Upper lobe of left lung (tissue), 6 donors: ENCODE results near the gene SAPCD2. TPM values are rescaled to one million over a fixed set of nuclear protein-coding genes. Genes with fewer than 3 reads are reported as not detected.
A peak's percentile ranks its signal among the peaks of the same experiment; 100 is the strongest.

Source experiments
- ATAC-seq, 2 donors: fragments of 200-7000 bp; cut with Tn5 transposase; one replicate each; pipeline ENCODE4 v1.9.1; 2022; ENCODE audit warnings: mild to moderate bottlenecking in 2 of 2, moderate library complexity in 2 of 2; ENCODE audit not compliant: low FRiP score in 2 of 2
- DNase-seq, 2 donors: peaks; one replicate each; pipeline ENCODE4 v3.0.0-alpha.2; 2019 to 2020
- H3K27ac ChIP-seq, 4 donors: fragments of 200-600 bp; sonication (generic); one replicate each; pipeline ENCODE4 v1.5.1; 2016 to 2019
- H3K27me3 ChIP-seq, 4 donors: fragments of 200-600 bp; sonication (generic); one replicate each; pipeline ENCODE4 v1.5.1; 2017 to 2019
- H3K36me3 ChIP-seq, 4 donors: fragments of 200-600 bp; sonication (generic); one replicate each; pipeline ENCODE4 v1.5.1; 2016 to 2019
- H3K4me1 ChIP-seq, 4 donors: fragments of 200-600 bp; sonication (generic); one replicate each; pipeline ENCODE4 v1.5.1; 2018 to 2019
- H3K4me3 ChIP-seq, 4 donors: fragments of 200-600 bp; sonication (generic); one replicate each; pipeline ENCODE4 v1.5.1; 2017 to 2019; ENCODE audit warnings: mild to moderate bottlenecking in 2 of 4, moderate library complexity in 1 of 4
- H3K9me3 ChIP-seq, 4 donors: fragments of 200-600 bp; sonication (generic); one replicate each; pipeline ENCODE4 v1.5.1; 2018 to 2019
- EP300 ChIP-seq, 4 donors: sonication (generic); formaldehyde crosslinking; IDR thresholded peaks; one replicate each; pipeline ENCODE4 v1.5.1; 2017; ENCODE audit warnings: antibody characterized with exemption in 4 of 4, control low read depth in 2 of 4
- POLR2A ChIP-seq, 4 donors: fragments of 450-650 bp; IDR thresholded peaks; one replicate each; pipeline ENCODE4 v1.5.1; 2016 to 2017; ENCODE audit warnings: antibody characterized with exemption in 4 of 4, mild to moderate bottlenecking in 2 of 4
- POLR2AphosphoS5 ChIP-seq, 2 donors: sonication (generic); formaldehyde crosslinking; IDR thresholded peaks; one replicate each; pipeline ENCODE4 v1.5.1; 2017; ENCODE audit warnings: antibody characterized with exemption in 2 of 2
- WGBS, 2 donors: methylation state at CpG; one replicate each; pipeline ENCODE4 v1.1.5; 2017 to 2018; 5-methylcytosine and 5-hydroxymethylcytosine counted together
- total RNA-seq, 6 donors: library from RNA; depleted of rRNA in 4 of 6; stranded (reverse); fragments of >200 nt in 4 of 6; gene quantifications; one replicate each; pipeline versions ENCODE4 v1.1.0 to v1.2.1, GENCODE V29; 2016 to 2021
- TF ChIP-seq, protein P1 (sequence below), 6 experiments: fragments of 450-650 bp in 4 of 6; fragments of 200-600 bp in 2 of 6; sonication (generic) in 2 of 6; IDR thresholded peaks; one replicate each; pipeline ENCODE4 v1.5.1; 2016 to 2019; ENCODE audit warnings: antibody characterized with exemption in 6 of 6
- donor health status: DM: no; HTN: no; CAD: no; lungs with moderate emphysema.
- donor health status: DM: no; HTN: yes; CAD: no; lungs with severe emphysema.

The SAPCD2 gene
- total RNA-seq, 6 donors from 2014 or later = 0.69 to 6.8 (median 1.4) TPM

DNA sequence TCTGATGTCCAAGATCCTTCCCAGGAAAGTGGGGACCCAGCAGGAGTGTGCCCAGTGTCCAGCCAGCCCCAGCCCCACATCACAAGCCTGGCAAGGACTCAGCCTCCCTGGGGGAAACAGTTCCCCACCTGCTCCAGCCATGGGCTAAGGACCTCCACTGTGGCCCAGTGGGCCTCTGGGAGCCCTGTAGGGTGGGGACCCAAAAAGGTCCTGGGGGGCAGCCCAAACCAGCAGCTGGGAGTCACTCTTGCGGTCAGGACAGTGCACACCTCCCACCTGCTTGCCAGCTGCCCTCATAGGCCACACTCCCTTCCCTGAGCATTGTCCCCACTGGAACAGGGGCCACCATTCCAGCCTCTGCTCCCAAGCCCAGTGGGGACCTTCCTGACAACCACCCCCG, 44.0 kb downstream of the SAPCD2 start:
- H3K36me3 ChIP-seq = no peaks in the 10 kb centered on the region
- H3K4me3 ChIP-seq = no peak overlapping the region
- H3K27me3 ChIP-seq = no peaks in the 10 kb centered on the region
- WGBS, 2 donors = 94% methylated on average over 2 of the region's 2 CpGs; no CpG with 5 or more reads in 1 of the 2 donors
- TF ChIP-seq POLR2AphosphoS5 (IDR thresholded peaks at IDR 0.05) = no peak
- no peak for TF ChIP-seq POLR2A (IDR thresholded peaks at IDR 0.05)
- no peak for TF ChIP-seq EP300 (IDR thresholded peaks at IDR 0.05)
- TF ChIP-seq, protein P1, sequence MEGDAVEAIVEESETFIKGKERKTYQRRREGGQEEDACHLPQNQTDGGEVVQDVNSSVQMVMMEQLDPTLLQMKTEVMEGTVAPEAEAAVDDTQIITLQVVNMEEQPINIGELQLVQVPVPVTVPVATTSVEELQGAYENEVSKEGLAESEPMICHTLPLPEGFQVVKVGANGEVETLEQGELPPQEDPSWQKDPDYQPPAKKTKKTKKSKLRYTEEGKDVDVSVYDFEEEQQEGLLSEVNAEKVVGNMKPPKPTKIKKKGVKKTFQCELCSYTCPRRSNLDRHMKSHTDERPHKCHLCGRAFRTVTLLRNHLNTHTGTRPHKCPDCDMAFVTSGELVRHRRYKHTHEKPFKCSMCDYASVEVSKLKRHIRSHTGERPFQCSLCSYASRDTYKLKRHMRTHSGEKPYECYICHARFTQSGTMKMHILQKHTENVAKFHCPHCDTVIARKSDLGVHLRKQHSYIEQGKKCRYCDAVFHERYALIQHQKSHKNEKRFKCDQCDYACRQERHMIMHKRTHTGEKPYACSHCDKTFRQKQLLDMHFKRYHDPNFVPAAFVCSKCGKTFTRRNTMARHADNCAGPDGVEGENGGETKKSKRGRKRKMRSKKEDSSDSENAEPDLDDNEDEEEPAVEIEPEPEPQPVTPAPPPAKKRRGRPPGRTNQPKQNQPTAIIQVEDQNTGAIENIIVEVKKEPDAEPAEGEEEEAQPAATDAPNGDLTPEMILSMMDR (IDR thresholded peaks at IDR 0.05) = no peak
- peak overlapping the region in 1 of 4 donors; percentile 27 for H3K27ac ChIP-seq
- ATAC-seq (no peak), DNase-seq (peak in 1 of 2 donors; percentile 36)
- peaks cover 30 to 50% (median 37%) of the 10 kb centered on the region in 4 donors for H3K4me1 ChIP-seq
- no peaks in the 10 kb centered on the region for H3K9me3 ChIP-seq

DNA sequence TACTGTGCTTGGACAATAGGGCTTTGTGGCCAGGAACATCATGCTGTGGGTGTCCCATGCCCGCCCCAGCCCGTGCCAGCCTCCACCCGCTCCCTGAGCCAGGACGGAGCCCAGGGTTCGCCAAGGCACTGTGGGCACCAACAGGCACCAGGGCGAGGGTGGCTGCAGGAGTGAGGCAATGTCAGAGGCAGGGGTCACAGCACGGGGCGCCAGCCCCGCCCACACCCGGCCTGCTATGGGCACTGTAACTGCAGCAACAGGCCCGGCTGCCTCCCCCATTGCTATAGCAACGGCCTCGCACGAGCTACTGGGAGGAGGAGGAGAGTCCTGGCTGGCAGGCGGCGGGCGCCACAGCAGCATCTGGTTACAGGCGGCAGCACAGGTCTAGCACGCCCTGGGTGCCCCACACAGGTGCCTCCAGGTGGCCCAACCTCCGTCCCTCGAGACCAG, 44.8 kb downstream of the SAPCD2 start:
- 84% methylated on average over 18 of the region's 21 CpGs; no CpG with 5 or more reads in 1 of the 2 donors for WGBS, 2 donors
- Histone ChIP-seq H3K4me1 (peaks cover 25 to 42% (median 30%) of the 10 kb centered on the region in 4 donors), H3K9me3 (no peaks in the 10 kb centered on the region), H3K36me3 (peaks cover 0 to 7% (median 0%) of the 10 kb centered on the region in 4 donors), H3K4me3 (no peak overlapping the region), H3K27me3 (no peaks in the 10 kb centered on the region), H3K27ac (no peak overlapping the region)
- DNase-seq (peak in 1 of 2 donors; percentile 86), ATAC-seq (no peak)
- TF ChIP-seq, protein P1 (IDR thresholded peaks at IDR 0.05) = no peak
- TF ChIP-seq EP300 (IDR thresholded peaks at IDR 0.05) (no peak), POLR2A (IDR thresholded peaks at IDR 0.05) (no peak), POLR2AphosphoS5 (IDR thresholded peaks at IDR 0.05) (no peak)

DNA sequence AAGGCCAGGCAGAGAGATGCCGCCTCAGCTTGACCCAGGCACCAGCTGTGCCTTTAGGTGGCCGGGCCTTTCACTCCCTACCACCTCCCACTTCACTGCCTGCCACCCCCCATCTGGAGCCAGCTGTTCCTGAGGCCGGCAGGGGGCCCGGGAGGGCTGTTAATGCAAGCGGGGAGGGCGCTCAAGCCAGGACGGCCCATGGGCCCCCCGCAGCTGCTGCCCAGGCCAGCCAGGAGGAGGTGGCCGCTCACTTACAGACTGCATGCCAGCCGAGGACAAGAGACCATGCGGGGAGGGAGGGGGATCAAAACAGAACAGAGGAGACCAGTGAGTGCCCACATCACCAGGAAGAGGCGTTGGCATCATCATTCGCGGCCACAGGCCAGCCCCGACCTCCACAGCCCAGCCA, 46.8 kb downstream of the SAPCD2 start:
- Histone ChIP-seq H3K9me3 (no peaks in the 10 kb centered on the region), H3K27ac (no peak overlapping the region), H3K36me3 (peaks cover 0 to 8% (median 1%) of the 10 kb centered on the region in 4 donors), H3K4me3 (no peak overlapping the region), H3K4me1 (peaks cover 9 to 22% (median 14%) of the 10 kb centered on the region in 4 donors), H3K27me3 (no peaks in the 10 kb centered on the region)
- 79 to 88% methylated on average over 6 to 14 of the region's 15 CpGs for WGBS, 2 donors
- DNase-seq (peak in 1 of 2 donors; percentile 66), ATAC-seq (no peak)
- TF ChIP-seq POLR2AphosphoS5 (IDR thresholded peaks at IDR 0.05) = no peak

DNA sequence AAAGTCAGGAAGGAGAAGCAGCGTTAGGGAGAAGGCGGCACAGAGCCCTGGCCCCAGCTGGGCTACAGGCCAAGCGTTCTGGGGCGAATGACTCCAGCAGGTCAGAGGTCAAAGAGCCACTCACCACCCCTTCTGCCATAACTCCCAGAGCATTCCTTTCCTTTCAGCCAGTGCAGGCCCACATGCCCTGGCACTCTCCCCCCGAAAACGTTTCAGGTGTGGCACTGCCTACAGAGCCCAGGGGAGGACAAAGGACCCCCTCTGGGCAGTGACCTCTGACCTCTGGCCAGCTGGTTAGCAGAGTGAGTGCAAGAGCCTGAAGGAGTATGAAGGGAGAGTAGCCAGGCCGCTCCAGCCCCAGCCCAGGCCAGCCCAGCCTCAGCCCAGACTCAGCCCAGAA, 47.2 kb downstream of the SAPCD2 start:
- H3K9me3 ChIP-seq = no peaks in the 10 kb centered on the region
- no peak overlapping the region for H3K27ac ChIP-seq
- no peaks in the 10 kb centered on the region for H3K27me3 ChIP-seq
- ATAC-seq (no peak), DNase-seq (no peak)
- TF ChIP-seq POLR2A (IDR thresholded peaks at IDR 0.05) = no peak
- no peak for TF ChIP-seq POLR2AphosphoS5 (IDR thresholded peaks at IDR 0.05)
- no peak for TF ChIP-seq EP300 (IDR thresholded peaks at IDR 0.05)
- TF ChIP-seq, protein P1 (IDR thresholded peaks at IDR 0.05) = no peak
- 76 to 80% methylated on average over 6 to 7 of the region's 7 CpGs for WGBS, 2 donors
- H3K4me1 ChIP-seq = peaks cover 6 to 18% (median 10%) of the 10 kb centered on the region in 4 donors
- H3K4me3 ChIP-seq = no peak overlapping the region
- peaks cover 0 to 8% (median 2%) of the 10 kb centered on the region in 4 donors for H3K36me3 ChIP-seq

DNA sequence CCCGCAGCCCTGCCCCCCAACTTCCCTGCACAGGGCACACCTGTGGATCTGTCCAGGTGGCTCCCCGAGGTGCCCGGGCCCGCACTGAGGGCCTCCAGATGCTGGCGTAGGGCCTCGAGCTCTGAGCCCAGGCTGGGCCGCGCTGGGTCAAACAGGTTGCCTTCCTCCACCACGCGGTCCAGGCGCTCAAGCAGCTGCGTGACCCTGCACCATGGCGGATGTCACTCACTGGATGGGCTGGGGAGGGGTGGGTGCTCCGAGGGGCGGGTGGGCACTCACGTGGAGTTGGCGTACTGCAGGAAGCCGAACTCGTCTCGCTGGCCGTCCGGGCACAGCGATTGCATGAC, 47.7 kb downstream of the SAPCD2 start:
- no peaks in the 10 kb centered on the region for H3K27me3 ChIP-seq
- ATAC-seq = no peak
- peaks cover 0 to 12% (median 5%) of the 10 kb centered on the region in 4 donors for H3K36me3 ChIP-seq
- peak in 1 of 2 donors; percentile 75 for DNase-seq
- H3K9me3 ChIP-seq = no peaks in the 10 kb centered on the region
- no peak overlapping the region for H3K4me3 ChIP-seq
- TF ChIP-seq EP300 (IDR thresholded peaks at IDR 0.05) (no peak), POLR2AphosphoS5 (IDR thresholded peaks at IDR 0.05) (no peak), POLR2A (IDR thresholded peaks at IDR 0.05) (no peak)
- TF ChIP-seq, protein P1 (IDR thresholded peaks at IDR 0.05) = no peak
- WGBS, 2 donors = 85 to 96% methylated on average over 10 to 12 of the region's 23 CpGs
- no peak overlapping the region for H3K27ac ChIP-seq
- H3K4me1 ChIP-seq = peaks cover 6 to 17% (median 10%) of the 10 kb centered on the region in 4 donors
